GM23338 (cell line): Measurements from ENCODE around the gene MTMR1. TPM values are rescaled to one million over a fixed set of nuclear protein-coding genes. Genes with fewer than 3 reads are reported as not detected.

ENCODE experiments used
- ATAC-seq: fragments of 200-7000 bp; cut with Tn5 transposase; 3 replicates; pipeline ENCODE4 v1.9.1; 2020
- DNase-seq: peaks from one replicate; pipeline ENCODE4 v3.0.0-alpha.2; 2015; ENCODE audit warnings: low spot score
- H2AFZ ChIP-seq: fragments of 200-600 bp; sonication (generic); 2 replicates; pipeline ENCODE4 v1.8.0; 2016; ENCODE audit warnings: antibody characterized with exemption, mild to moderate bottlenecking, moderate library complexity
- H3F3A ChIP-seq: fragments of 200-600 bp; sonication (generic); replicated peaks from 2 replicates; pipeline ENCODE4 v1.8.0; 2017; ENCODE audit warnings: antibody characterized with exemption, mixed run types, low read depth
- H3K27ac ChIP-seq: fragments of 200-600 bp; sonication (generic); 2 replicates; pipeline ENCODE4 v1.6.1; 2016; ENCODE audit warnings: low read depth
- H3K27me3 ChIP-seq: fragments of 200-600 bp; sonication (generic); 2 replicates; pipeline ENCODE4 v1.8.0; 2016; ENCODE audit warnings: mild to moderate bottlenecking, mixed run types, moderate library complexity; ENCODE audit not compliant: insufficient read depth
- H3K36me3 ChIP-seq: fragments of 200-600 bp; sonication (generic); 2 replicates; pipeline ENCODE4 v1.8.0; 2016; ENCODE audit warnings: mild to moderate bottlenecking; ENCODE audit not compliant: insufficient read depth
- H3K4me1 ChIP-seq: fragments of 200-600 bp; sonication (generic); 2 replicates; pipeline ENCODE4 v1.8.0; 2016; ENCODE audit warnings: mild to moderate bottlenecking, moderate library complexity; ENCODE audit not compliant: insufficient read depth
- H3K4me2 ChIP-seq: fragments of 200-600 bp; sonication (generic); 2 replicates; pipeline ENCODE4 v1.7.1; 2017; ENCODE audit warnings: mixed run types
- H3K4me3 ChIP-seq: fragments of 200-600 bp; sonication (generic); 2 replicates; pipeline ENCODE4 v1.6.1; 2016; ENCODE audit warnings: mixed run types
- H3K79me2 ChIP-seq: fragments of 200-600 bp; sonication (generic); replicated peaks from 2 replicates; pipeline ENCODE4 v1.8.0; 2017; ENCODE audit warnings: mild to moderate bottlenecking; ENCODE audit not compliant: insufficient read depth
- H3K9me2 ChIP-seq: fragments of 200-600 bp; sonication (generic); 2 replicates; pipeline ENCODE4 v1.8.0; 2017; ENCODE audit not compliant: insufficient read depth
- H4K20me1 ChIP-seq: fragments of 200-600 bp; sonication (generic); replicated peaks from 2 replicates; pipeline ENCODE4 v1.8.0; 2017; ENCODE audit warnings: mild to moderate bottlenecking; ENCODE audit not compliant: insufficient read depth
- H3K27ac Mint-ChIP-seq: 2 replicates; pipeline ENCODE4 v1.8.0; 2020; ENCODE audit warnings: inconsistent platforms, mild to moderate bottlenecking, moderate library complexity, mixed read lengths
- H3K27me3 Mint-ChIP-seq: 3 replicates; pipeline ENCODE4 v1.8.0; 2022; ENCODE audit warnings: low read depth, mild to moderate bottlenecking, moderate library complexity, mixed read lengths, inconsistent platforms; ENCODE audit not compliant: insufficient read depth, poor library complexity
- H3K36me3 Mint-ChIP-seq: 3 replicates; pipeline ENCODE4 v1.8.0; 2021; ENCODE audit warnings: low read depth, mild to moderate bottlenecking, inconsistent platforms, moderate library complexity, mixed read lengths
- H3K4me1 Mint-ChIP-seq: 3 replicates; pipeline ENCODE4 v1.8.0; 2020; ENCODE audit warnings: mild to moderate bottlenecking, inconsistent platforms, mixed read lengths
- H3K4me3 Mint-ChIP-seq: 3 replicates; pipeline ENCODE4 v1.8.0; 2021; ENCODE audit warnings: moderate library complexity, mild to moderate bottlenecking, inconsistent platforms, mixed read lengths
- H3K9me3 Mint-ChIP-seq: 3 replicates; pipeline ENCODE4 v1.8.0; 2020; ENCODE audit warnings: moderate library complexity, mild to moderate bottlenecking, inconsistent platforms, mixed read lengths
- CREB1 ChIP-seq: fragments of 250-450 bp; sonication (Bioruptor Pico); IDR thresholded peaks from 2 replicates; pipeline ENCODE4 v1.5.0; 2020; ENCODE audit warnings: low read depth, mild to moderate bottlenecking, moderate library complexity
- ETS1 ChIP-seq: IDR thresholded peaks from 2 replicates; pipeline ENCODE4 v1.6.1; 2016; ENCODE audit warnings: antibody characterized with exemption
- EZH2 ChIP-seq: fragments of 200-600 bp; sonication (generic); IDR thresholded peaks from one replicate; pipeline ENCODE4 v1.8.0; 2017; ENCODE audit warnings: antibody characterized with exemption, mild to moderate bottlenecking, low read depth; ENCODE audit not compliant: unreplicated experiment
- EZH2phosphoT487 ChIP-seq: fragments of 200-600 bp; sonication (generic); IDR thresholded peaks from one replicate; pipeline ENCODE4 v1.8.1; 2018; ENCODE audit warnings: antibody characterized with exemption; ENCODE audit not compliant: unreplicated experiment
- JUNB ChIP-seq: IDR thresholded peaks from one replicate; pipeline ENCODE4 v1.6.1; 2016; ENCODE audit warnings: antibody characterized with exemption; ENCODE audit not compliant: unreplicated experiment
- NANOG ChIP-seq: IDR thresholded peaks from 2 replicates; pipeline ENCODE4 v1.6.1; 2016; ENCODE audit warnings: antibody characterized with exemption, borderline replicate concordance
- POLR2AphosphoS5 ChIP-seq: IDR thresholded peaks from 2 replicates; pipeline ENCODE4 v1.6.1; 2016; ENCODE audit warnings: antibody characterized with exemption, low read depth
- STAT1 ChIP-seq: IDR thresholded peaks from one replicate; pipeline ENCODE4 v1.6.1; 2016; ENCODE audit warnings: antibody characterized with exemption; ENCODE audit not compliant: unreplicated experiment
- ZNF114 ChIP-seq: fragments of 250-450 bp; sonication (Bioruptor Pico); IDR thresholded peaks from 2 replicates; pipeline ENCODE4 v1.5.0; 2020; ENCODE audit warnings: mild to moderate bottlenecking, moderate library complexity
- ZNF331 ChIP-seq: fragments of 250-450 bp; sonication (Bioruptor Pico); IDR thresholded peaks from 2 replicates; pipeline ENCODE4 v1.5.0; 2020; ENCODE audit warnings: low read depth, mild to moderate bottlenecking, moderate library complexity
- ZNF462 ChIP-seq: fragments of 250-450 bp; sonication (Bioruptor Pico); IDR thresholded peaks from 2 replicates; pipeline ENCODE4 v1.5.0; 2020; ENCODE audit warnings: mild to moderate bottlenecking, moderate library complexity
- polyA plus RNA-seq: library from polyadenylated mRNA; unstranded; fragments of >200 nt; fragmentation: Nextera tagmentation; extraction: Ambion mirVana; gene quantifications from 2 replicates; pipeline ENCODE4 v1.2.1, GENCODE V29; 2016
- total RNA-seq: library from RNA; depleted of rRNA; stranded (reverse); fragments of >200 nt; shearing (Covaris generic); gene quantifications from 2 replicates; pipeline ENCODE4 v1.2.3, GENCODE V29; 2014
- TF ChIP-seq, protein P1 (sequence below), 2 experiments: fragments of 200-600 bp in 1 of 2; sonication (generic) in 1 of 2; conservative IDR thresholded peaks; 2 replicates each; pipeline versions ENCODE4 v1.5.1 to v1.6.1; 2016 to 2017; ENCODE audit warnings: antibody characterized with exemption in 2 of 2, low read depth in 2 of 2, mild to moderate bottlenecking in 2 of 2, moderate library complexity in 1 of 2
- TF ChIP-seq, protein P2 (sequence below): IDR thresholded peaks from one replicate; pipeline ENCODE4 v1.6.1; 2018; ENCODE audit warnings: antibody characterized with exemption; ENCODE audit not compliant: unreplicated experiment

The MTMR1 gene
- total and polyA plus RNA-seq, 2 experiments from 2014 or later = 4.5 to 19.1 TPM

GRCh38 chrX:150700107-150700506 is 6.9 kb downstream of the MTMR1 start:
- H4K20me1 ChIP-seq = no peaks in the 10 kb centered on the region
- no peak overlapping the region for H3K4me3 ChIP-seq
- Mint-ChIP-seq H3K9me3 (no peaks in the 10 kb centered on the region), H3K4me3 (no peak overlapping the region), H3K27ac (no peak overlapping the region), H3K4me1 (peaks cover 9% of the 10 kb centered on the region), H3K36me3 (0 out of 3 replicates have a peak, but pooled peaks cover 3% of the 10 kb centered on the region), H3K27me3 (no peaks in the 10 kb centered on the region)
- no peak overlapping the region for H3K27ac ChIP-seq
- H3K4me2 ChIP-seq = no peak overlapping the region
- H3K4me1 ChIP-seq = no peaks in the 10 kb centered on the region
- no peaks in the 10 kb centered on the region for H3K36me3 ChIP-seq
- no peaks in the 10 kb centered on the region for H3K9me2 ChIP-seq
- ATAC-seq = no peak
- no peak for DNase-seq
- H3K27me3 ChIP-seq = no peaks in the 10 kb centered on the region
- no peak overlapping the region for H2AFZ ChIP-seq
- no peaks in the 10 kb centered on the region for H3F3A ChIP-seq
- peaks cover 11% of the 10 kb centered on the region; the same call in 1 of the 2 replicates for H3K79me2 ChIP-seq
- TF ChIP-seq ZNF114 (no peak), JUNB (no peak), ZNF331 (no peak), CREB1 (CRISPR knock-in tag) (no peak), ZNF462 (CRISPR knock-in tag) (no peak), STAT1 (no peak), NANOG (no peak), ETS1 (no peak), EZH2phosphoT487 (no peak), EZH2 (no peak), POLR2AphosphoS5 (no peak)
- TF ChIP-seq, protein P1, sequence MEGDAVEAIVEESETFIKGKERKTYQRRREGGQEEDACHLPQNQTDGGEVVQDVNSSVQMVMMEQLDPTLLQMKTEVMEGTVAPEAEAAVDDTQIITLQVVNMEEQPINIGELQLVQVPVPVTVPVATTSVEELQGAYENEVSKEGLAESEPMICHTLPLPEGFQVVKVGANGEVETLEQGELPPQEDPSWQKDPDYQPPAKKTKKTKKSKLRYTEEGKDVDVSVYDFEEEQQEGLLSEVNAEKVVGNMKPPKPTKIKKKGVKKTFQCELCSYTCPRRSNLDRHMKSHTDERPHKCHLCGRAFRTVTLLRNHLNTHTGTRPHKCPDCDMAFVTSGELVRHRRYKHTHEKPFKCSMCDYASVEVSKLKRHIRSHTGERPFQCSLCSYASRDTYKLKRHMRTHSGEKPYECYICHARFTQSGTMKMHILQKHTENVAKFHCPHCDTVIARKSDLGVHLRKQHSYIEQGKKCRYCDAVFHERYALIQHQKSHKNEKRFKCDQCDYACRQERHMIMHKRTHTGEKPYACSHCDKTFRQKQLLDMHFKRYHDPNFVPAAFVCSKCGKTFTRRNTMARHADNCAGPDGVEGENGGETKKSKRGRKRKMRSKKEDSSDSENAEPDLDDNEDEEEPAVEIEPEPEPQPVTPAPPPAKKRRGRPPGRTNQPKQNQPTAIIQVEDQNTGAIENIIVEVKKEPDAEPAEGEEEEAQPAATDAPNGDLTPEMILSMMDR (conservative IDR thresholded peaks at IDR 0.05; ENCODE audit: low read depth in 2 of 2) = no peak
- TF ChIP-seq, protein P2, sequence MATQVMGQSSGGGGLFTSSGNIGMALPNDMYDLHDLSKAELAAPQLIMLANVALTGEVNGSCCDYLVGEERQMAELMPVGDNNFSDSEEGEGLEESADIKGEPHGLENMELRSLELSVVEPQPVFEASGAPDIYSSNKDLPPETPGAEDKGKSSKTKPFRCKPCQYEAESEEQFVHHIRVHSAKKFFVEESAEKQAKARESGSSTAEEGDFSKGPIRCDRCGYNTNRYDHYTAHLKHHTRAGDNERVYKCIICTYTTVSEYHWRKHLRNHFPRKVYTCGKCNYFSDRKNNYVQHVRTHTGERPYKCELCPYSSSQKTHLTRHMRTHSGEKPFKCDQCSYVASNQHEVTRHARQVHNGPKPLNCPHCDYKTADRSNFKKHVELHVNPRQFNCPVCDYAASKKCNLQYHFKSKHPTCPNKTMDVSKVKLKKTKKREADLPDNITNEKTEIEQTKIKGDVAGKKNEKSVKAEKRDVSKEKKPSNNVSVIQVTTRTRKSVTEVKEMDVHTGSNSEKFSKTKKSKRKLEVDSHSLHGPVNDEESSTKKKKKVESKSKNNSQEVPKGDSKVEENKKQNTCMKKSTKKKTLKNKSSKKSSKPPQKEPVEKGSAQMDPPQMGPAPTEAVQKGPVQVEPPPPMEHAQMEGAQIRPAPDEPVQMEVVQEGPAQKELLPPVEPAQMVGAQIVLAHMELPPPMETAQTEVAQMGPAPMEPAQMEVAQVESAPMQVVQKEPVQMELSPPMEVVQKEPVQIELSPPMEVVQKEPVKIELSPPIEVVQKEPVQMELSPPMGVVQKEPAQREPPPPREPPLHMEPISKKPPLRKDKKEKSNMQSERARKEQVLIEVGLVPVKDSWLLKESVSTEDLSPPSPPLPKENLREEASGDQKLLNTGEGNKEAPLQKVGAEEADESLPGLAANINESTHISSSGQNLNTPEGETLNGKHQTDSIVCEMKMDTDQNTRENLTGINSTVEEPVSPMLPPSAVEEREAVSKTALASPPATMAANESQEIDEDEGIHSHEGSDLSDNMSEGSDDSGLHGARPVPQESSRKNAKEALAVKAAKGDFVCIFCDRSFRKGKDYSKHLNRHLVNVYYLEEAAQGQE = no peak
